Measurements from ENCODE around the gene WWOX. TPM values are rescaled to one million over a fixed set of nuclear protein-coding genes. Genes with fewer than 3 reads are reported as not detected.

The WWOX gene
- total RNA-seq, 1 donor from 2014 or later, result 106 TPM

DNA sequence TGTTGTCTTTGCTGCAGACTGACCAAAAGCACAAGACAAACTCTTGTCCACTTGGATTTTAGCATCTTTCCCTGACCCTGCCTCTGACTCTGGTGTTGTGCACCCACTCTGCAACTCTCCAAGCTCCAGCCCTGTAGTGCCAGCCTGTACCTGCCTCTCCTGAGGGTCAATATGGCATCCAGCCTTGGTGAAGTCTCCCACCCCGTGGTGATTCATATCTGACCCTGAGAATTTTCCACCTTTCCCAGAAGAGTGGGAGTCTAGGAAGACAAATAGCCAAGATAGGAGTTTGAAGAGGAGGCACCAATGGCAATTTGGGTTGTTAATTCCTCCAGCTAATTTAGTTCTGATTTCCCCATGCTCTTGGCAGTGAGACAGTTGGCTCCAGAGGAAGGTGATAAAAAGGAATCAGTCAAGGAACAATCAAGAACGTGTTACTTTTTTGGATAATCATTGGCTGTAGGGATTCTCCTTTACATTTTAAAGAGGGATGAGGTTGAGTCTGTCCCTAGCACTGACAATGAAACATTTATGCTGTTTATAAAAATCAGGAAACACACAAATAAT lies 1085.1 kb downstream of the WWOX start:
- intact Hi-C loops (cut with DNase I), result no loop called here
- Histone ChIP-seq H3K36me3 (no peaks in the 10 kb centered on the region), H3K4me1 (no peaks in the 10 kb centered on the region), H3K27me3 (no peaks in the 10 kb centered on the region), H3K27ac (no peak overlapping the region), H3K9me3 (peaks cover 0 to 12% of the 10 kb centered on the region in 2 donors), H3K4me3 (no peak overlapping the region)
- TF ChIP-seq, protein P1, sequence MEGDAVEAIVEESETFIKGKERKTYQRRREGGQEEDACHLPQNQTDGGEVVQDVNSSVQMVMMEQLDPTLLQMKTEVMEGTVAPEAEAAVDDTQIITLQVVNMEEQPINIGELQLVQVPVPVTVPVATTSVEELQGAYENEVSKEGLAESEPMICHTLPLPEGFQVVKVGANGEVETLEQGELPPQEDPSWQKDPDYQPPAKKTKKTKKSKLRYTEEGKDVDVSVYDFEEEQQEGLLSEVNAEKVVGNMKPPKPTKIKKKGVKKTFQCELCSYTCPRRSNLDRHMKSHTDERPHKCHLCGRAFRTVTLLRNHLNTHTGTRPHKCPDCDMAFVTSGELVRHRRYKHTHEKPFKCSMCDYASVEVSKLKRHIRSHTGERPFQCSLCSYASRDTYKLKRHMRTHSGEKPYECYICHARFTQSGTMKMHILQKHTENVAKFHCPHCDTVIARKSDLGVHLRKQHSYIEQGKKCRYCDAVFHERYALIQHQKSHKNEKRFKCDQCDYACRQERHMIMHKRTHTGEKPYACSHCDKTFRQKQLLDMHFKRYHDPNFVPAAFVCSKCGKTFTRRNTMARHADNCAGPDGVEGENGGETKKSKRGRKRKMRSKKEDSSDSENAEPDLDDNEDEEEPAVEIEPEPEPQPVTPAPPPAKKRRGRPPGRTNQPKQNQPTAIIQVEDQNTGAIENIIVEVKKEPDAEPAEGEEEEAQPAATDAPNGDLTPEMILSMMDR (IDR thresholded peaks at IDR 0.05), result no peak
- no peak for DNase-seq (ENCODE audit: low spot score in 2 of 2)

DNA sequence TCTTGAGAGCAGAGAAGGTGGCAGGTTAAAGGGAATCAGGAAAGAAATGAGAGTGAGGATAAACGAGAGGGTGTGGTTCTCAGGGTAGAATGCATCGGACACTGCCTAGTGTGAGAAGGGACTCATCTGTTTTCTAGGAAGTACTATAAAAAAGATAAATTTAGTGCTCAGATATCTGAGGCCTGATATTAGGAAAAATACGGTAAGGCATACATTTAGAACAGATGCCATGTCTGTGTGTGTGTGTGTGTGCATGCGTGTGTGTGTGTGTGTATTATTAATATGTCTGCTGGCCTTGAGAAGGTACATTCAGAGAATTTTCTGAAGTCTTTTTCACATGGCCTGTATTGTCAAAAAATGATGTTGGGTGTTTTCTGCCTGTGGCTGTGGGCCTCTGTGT lies 1086.3 kb downstream of the WWOX start:
- Histone ChIP-seq H3K9me3 (peaks cover 0 to 5% of the 10 kb centered on the region in 2 donors), H3K27me3 (no peaks in the 10 kb centered on the region), H3K4me3 (no peak overlapping the region), H3K4me1 (no peaks in the 10 kb centered on the region), H3K36me3 (no peaks in the 10 kb centered on the region), H3K27ac (no peak overlapping the region)
- TF ChIP-seq, protein P1 (IDR thresholded peaks at IDR 0.05), result no peak
- DNase-seq (ENCODE audit: low spot score in 2 of 2), result no peak
- intact Hi-C loops (cut with DNase I), result no loop called here

DNA sequence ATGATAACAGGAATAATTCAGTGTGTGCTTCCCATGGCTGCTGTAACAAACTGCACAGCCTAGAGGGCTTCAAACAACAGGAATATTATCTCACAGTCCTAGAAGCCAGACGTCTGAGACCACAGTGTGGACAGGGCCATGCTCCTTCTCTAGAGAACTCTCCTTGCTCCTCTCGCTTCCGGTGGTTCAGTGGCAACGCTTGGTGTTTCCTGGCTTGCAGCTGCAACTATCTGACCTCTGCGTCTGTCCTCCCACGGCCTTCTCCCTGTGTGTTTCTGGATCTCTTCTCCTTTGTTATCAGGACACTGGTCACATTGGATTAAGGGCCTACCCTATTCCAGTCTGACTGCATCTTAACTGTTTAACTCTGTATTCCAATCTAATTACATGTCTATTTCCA lies 1086.7 kb downstream of the WWOX start:
- no peaks in the 10 kb centered on the region for H3K4me1 ChIP-seq
- H3K27ac ChIP-seq, result no peak overlapping the region
- H3K36me3 ChIP-seq, result no peaks in the 10 kb centered on the region
- intact Hi-C loops (cut with DNase I), result no loop called here
- H3K9me3 ChIP-seq, result peaks cover 0 to 3% of the 10 kb centered on the region in 2 donors
- TF ChIP-seq, protein P1 (IDR thresholded peaks at IDR 0.05), result no peak
- H3K27me3 ChIP-seq, result no peaks in the 10 kb centered on the region
- DNase-seq (ENCODE audit: low spot score in 2 of 2), result no peak
- H3K4me3 ChIP-seq, result no peak overlapping the region

DNA sequence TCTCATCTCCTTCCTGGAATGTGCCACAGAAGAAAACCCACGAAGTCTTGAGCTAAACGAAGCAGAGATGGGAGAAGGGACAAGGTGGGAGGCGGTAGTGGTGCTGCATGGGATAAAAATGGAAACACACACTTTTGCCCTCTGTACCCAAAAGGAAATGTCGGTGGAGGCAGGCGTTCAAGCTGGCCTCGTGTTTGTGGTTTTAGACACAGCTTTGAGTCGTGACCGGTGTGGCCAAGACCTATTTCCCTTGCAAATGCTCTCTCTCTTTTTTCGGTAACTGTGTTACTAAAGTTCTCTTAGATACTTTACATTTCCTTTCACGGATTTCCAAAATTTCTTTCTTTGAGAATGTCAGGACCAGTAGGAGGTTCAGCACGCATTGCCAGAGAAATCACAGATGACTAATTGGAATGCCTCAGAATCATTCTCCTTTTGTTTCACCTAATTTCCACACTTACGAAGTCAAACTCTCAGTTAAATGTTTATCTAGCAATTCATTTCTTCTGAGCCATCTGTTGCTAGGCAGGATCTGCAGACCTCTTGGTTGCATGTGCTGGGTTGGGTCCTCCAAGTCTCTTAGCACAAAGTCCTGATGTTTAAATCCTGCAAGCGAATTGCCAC lies 1088.8 kb downstream of the WWOX start:
- no peak overlapping the region for H3K27ac ChIP-seq
- no peaks in the 10 kb centered on the region for H3K4me1 ChIP-seq
- H3K36me3 ChIP-seq, result no peaks in the 10 kb centered on the region
- TF ChIP-seq, protein P1 (IDR thresholded peaks at IDR 0.05), result no peak
- no peaks in the 10 kb centered on the region for H3K27me3 ChIP-seq
- no peak for DNase-seq (ENCODE audit: low spot score in 2 of 2)
- H3K4me3 ChIP-seq, result no peak overlapping the region
- H3K9me3 ChIP-seq, result peaks cover 0 to 3% of the 10 kb centered on the region in 2 donors
- intact Hi-C loops (cut with DNase I), result no loop called here

DNA sequence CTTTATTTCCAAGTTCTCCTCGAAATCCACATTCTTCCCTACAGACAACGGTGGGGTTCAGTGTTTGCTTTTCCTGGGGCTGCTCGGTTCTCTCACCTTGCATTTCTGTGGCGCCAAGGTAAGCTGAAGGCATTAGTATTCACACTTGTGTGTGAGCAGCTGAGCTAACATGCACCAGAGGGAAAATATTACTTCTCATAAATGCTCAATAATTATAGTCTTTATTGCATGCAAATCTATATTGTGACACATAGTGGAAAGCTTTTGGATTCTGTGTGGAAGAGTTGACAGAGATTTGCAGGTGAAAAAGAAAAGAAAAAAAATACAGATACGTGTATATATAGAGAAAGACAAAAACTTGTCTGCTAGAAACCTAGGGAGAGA lies 1089.3 kb downstream of the WWOX start:
- no peak for DNase-seq (ENCODE audit: low spot score in 2 of 2)
- Histone ChIP-seq H3K27me3 (no peaks in the 10 kb centered on the region), H3K4me3 (no peak overlapping the region), H3K4me1 (no peaks in the 10 kb centered on the region), H3K36me3 (no peaks in the 10 kb centered on the region), H3K27ac (no peak overlapping the region), H3K9me3 (peaks cover 0 to 3% of the 10 kb centered on the region in 2 donors)
- TF ChIP-seq, protein P1 (IDR thresholded peaks at IDR 0.05), result no peak
- intact Hi-C loops (cut with DNase I), result no loop called here
